ENCODE results near the gene WNT9B.
A peak's percentile ranks its signal among the peaks of the same experiment; 100 is the strongest.
"Not testable (repeated sequence)": the region's sequence is repeated elsewhere in the genome, so short reads cannot be mapped to it uniquely, and the experiment has no call there.

Gene WNT9B

GRCh38 chr17:46834846-46835245 lies 16.5 kb upstream of the WNT9B start:
- 95 to 98% methylated on average over 3 of the region's 3 CpGs for WGBS, 2 experiments
- Histone ChIP-seq H3K9me3 (ENCODE audit: control insufficient read depth, low read length) (no peaks in the 10 kb centered on the region), H3K36me3 (ENCODE audit: control insufficient read depth, insufficient read depth, low read length) (no peaks in the 10 kb centered on the region), H3K4me3 (ENCODE audit: insufficient read depth, low read depth, low read length) (no peak overlapping the region), H3K27ac (ENCODE audit: insufficient read depth, low read depth, low read length, poor library complexity, severe bottlenecking) (no peak overlapping the region), H3K4me1 (ENCODE audit: control insufficient read depth, insufficient read depth, low read length) (peaks cover 33% of the 10 kb centered on the region), H3K27me3 (ENCODE audit: control insufficient read depth, insufficient read depth, low read length, poor library complexity, severe bottlenecking) (peaks cover 7% of the 10 kb centered on the region)

- 92 to 95% methylated on average over 2 of the region's 2 CpGs for WGBS, 2 experiments
- H3K27ac ChIP-seq (ENCODE audit: insufficient read depth, low read depth, low read length, poor library complexity, severe bottlenecking) = no peak overlapping the region
- no peak overlapping the region for H3K4me3 ChIP-seq (ENCODE audit: insufficient read depth, low read depth, low read length)
- H3K4me1 ChIP-seq (ENCODE audit: control insufficient read depth, insufficient read depth, low read length) = peaks cover 22% of the 10 kb centered on the region
- H3K27me3 ChIP-seq (ENCODE audit: control insufficient read depth, insufficient read depth, low read length, poor library complexity, severe bottlenecking) = peaks cover 15% of the 10 kb centered on the region
- H3K36me3 ChIP-seq (ENCODE audit: control insufficient read depth, insufficient read depth, low read length) = no peaks in the 10 kb centered on the region
- no peaks in the 10 kb centered on the region for H3K9me3 ChIP-seq (ENCODE audit: control insufficient read depth, low read length)
These were observed 14.9 kb upstream of the WNT9B start for GRCh38 chr17:46836500-46836899.

DNA sequence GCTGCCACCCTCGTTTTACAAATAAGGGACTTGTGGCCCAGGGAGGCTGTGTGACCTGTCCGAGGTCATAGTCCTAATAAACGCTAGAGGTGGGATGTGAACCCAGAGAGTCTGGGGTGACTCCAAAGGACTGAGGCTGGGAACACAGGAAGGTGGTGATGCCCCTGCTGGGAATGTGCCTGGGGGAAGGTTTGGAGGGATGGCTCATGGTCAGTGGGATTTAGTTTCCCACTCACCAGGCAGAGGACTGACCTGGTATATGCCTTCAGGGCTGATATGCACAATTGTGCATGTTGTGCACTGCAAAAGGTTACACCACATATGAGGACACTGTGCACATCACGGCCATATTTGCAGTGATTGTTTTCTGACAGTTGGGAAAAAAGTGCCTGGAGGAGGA lies 13.9 kb upstream of the WNT9B start:
- no peak overlapping the region for H3K27ac ChIP-seq (ENCODE audit: insufficient read depth, low read depth, low read length, poor library complexity, severe bottlenecking)
- H3K4me1 ChIP-seq (ENCODE audit: control insufficient read depth, insufficient read depth, low read length) = peaks cover 14% of the 10 kb centered on the region
- peaks cover 15% of the 10 kb centered on the region for H3K27me3 ChIP-seq (ENCODE audit: control insufficient read depth, insufficient read depth, low read length, poor library complexity, severe bottlenecking)
- H3K36me3 ChIP-seq (ENCODE audit: control insufficient read depth, insufficient read depth, low read length) = no peaks in the 10 kb centered on the region
- no peaks in the 10 kb centered on the region for H3K9me3 ChIP-seq (ENCODE audit: control insufficient read depth, low read length)
- 91 to 93% methylated on average over 4 of the region's 4 CpGs for WGBS, 2 experiments
- no peak overlapping the region for H3K4me3 ChIP-seq (ENCODE audit: insufficient read depth, low read depth, low read length)

- Histone ChIP-seq H3K36me3 (ENCODE audit: control insufficient read depth, insufficient read depth, low read length) (no peaks in the 10 kb centered on the region), H3K9me3 (ENCODE audit: control insufficient read depth, low read length) (no peaks in the 10 kb centered on the region), H3K4me1 (ENCODE audit: control insufficient read depth, insufficient read depth, low read length) (peaks cover 2% of the 10 kb centered on the region), H3K27ac (ENCODE audit: insufficient read depth, low read depth, low read length, poor library complexity, severe bottlenecking) (no peak overlapping the region), H3K4me3 (ENCODE audit: insufficient read depth, low read depth, low read length) (no peak overlapping the region), H3K27me3 (ENCODE audit: control insufficient read depth, insufficient read depth, low read length, poor library complexity, severe bottlenecking) (peaks cover 15% of the 10 kb centered on the region)
- WGBS, 2 experiments = 93 to 97% methylated on average over 3 to 5 of the region's 5 CpGs
These were observed 12.2 kb upstream of the WNT9B start for GRCh38 chr17:46839211-46839610.

GRCh38 chr17:46840596-46840995 lies 10.8 kb upstream of the WNT9B start:
- H3K36me3 ChIP-seq (ENCODE audit: control insufficient read depth, insufficient read depth, low read length); H3K9me3 ChIP-seq (ENCODE audit: control insufficient read depth, low read length); H3K4me1 ChIP-seq (ENCODE audit: control insufficient read depth, insufficient read depth, low read length); H3K27ac ChIP-seq (ENCODE audit: insufficient read depth, low read depth, low read length, poor library complexity, severe bottlenecking); H3K4me3 ChIP-seq (ENCODE audit: insufficient read depth, low read depth, low read length): not testable (repeated sequence)
- peaks cover 15% of the 10 kb centered on the region for H3K27me3 ChIP-seq (ENCODE audit: control insufficient read depth, insufficient read depth, low read length, poor library complexity, severe bottlenecking)
- 60 to 92% methylated on average over 1 of the region's 3 CpGs for WGBS, 2 experiments

GRCh38 chr17:46841561-46842379 lies 9.6 kb upstream of the WNT9B start:
- 18 to 20% methylated on average over 42 to 43 of the region's 43 CpGs for whole genome bisulfite sequencing, 2 experiments
- peaks cover 20% of the 10 kb centered on the region for H3K27me3 ChIP-seq (ENCODE audit: control insufficient read depth, insufficient read depth, low read length, poor library complexity, severe bottlenecking)
- H3K4me3 ChIP-seq (ENCODE audit: insufficient read depth, low read depth, low read length) = no peak overlapping the region
- no peaks in the 10 kb centered on the region for H3K9me3 ChIP-seq (ENCODE audit: control insufficient read depth, low read length)
- no peaks in the 10 kb centered on the region for H3K36me3 ChIP-seq (ENCODE audit: control insufficient read depth, insufficient read depth, low read length)
- H3K4me1 ChIP-seq (ENCODE audit: control insufficient read depth, insufficient read depth, low read length) = no peaks in the 10 kb centered on the region
- H3K27ac ChIP-seq (ENCODE audit: insufficient read depth, low read depth, low read length, poor library complexity, severe bottlenecking) = no peak overlapping the region

GRCh38 chr17:46842835-46843234 lies 8.5 kb upstream of the WNT9B start:
- Histone ChIP-seq H3K4me3 (ENCODE audit: insufficient read depth, low read depth, low read length) (no peak overlapping the region), H3K9me3 (ENCODE audit: control insufficient read depth, low read length) (no peaks in the 10 kb centered on the region), H3K4me1 (ENCODE audit: control insufficient read depth, insufficient read depth, low read length) (no peaks in the 10 kb centered on the region), H3K27me3 (ENCODE audit: control insufficient read depth, insufficient read depth, low read length, poor library complexity, severe bottlenecking) (peaks cover 29% of the 10 kb centered on the region), H3K27ac (ENCODE audit: insufficient read depth, low read depth, low read length, poor library complexity, severe bottlenecking) (no peak overlapping the region), H3K36me3 (ENCODE audit: control insufficient read depth, insufficient read depth, low read length) (no peaks in the 10 kb centered on the region)
- 92 to 97% methylated on average over 3 of the region's 3 CpGs for WGBS, 2 experiments

GRCh38 chr17:46847204-46848191 lies 3.9 kb upstream of the WNT9B start:
- Histone ChIP-seq H3K27me3 (ENCODE audit: control insufficient read depth, insufficient read depth, low read length, poor library complexity, severe bottlenecking) (peaks cover 60% of the 10 kb centered on the region), H3K36me3 (ENCODE audit: control insufficient read depth, insufficient read depth, low read length) (no peaks in the 10 kb centered on the region)

GRCh38 chr17:46848534-46848933 lies 2.8 kb upstream of the WNT9B start:
- no peaks in the 10 kb centered on the region for H3K4me1 ChIP-seq (ENCODE audit: control insufficient read depth, insufficient read depth, low read length)
- no peaks in the 10 kb centered on the region for H3K9me3 ChIP-seq (ENCODE audit: control insufficient read depth, low read length)
- no peaks in the 10 kb centered on the region for H3K36me3 ChIP-seq (ENCODE audit: control insufficient read depth, insufficient read depth, low read length)
- H3K4me3 ChIP-seq (ENCODE audit: insufficient read depth, low read depth, low read length) = no peak overlapping the region
- H3K27ac ChIP-seq (ENCODE audit: insufficient read depth, low read depth, low read length, poor library complexity, severe bottlenecking) = no peak overlapping the region
- peaks cover 71% of the 10 kb centered on the region for H3K27me3 ChIP-seq (ENCODE audit: control insufficient read depth, insufficient read depth, low read length, poor library complexity, severe bottlenecking)
- WGBS, 2 experiments = 79 to 84% methylated on average over 4 to 6 of the region's 6 CpGs

More at GRCh38 chr17:46847204-46848191, 3.9 kb upstream of the WNT9B start:
- Histone ChIP-seq H3K4me1 (ENCODE audit: control insufficient read depth, insufficient read depth, low read length) (no peaks in the 10 kb centered on the region), H3K27ac (ENCODE audit: insufficient read depth, low read depth, low read length, poor library complexity, severe bottlenecking) (no peak overlapping the region), H3K4me3 (ENCODE audit: insufficient read depth, low read depth, low read length) (no peak overlapping the region), H3K9me3 (ENCODE audit: control insufficient read depth, low read length) (no peaks in the 10 kb centered on the region)
- 77 to 82% methylated on average over 8 of the region's 8 CpGs for WGBS, 2 experiments

DNA sequence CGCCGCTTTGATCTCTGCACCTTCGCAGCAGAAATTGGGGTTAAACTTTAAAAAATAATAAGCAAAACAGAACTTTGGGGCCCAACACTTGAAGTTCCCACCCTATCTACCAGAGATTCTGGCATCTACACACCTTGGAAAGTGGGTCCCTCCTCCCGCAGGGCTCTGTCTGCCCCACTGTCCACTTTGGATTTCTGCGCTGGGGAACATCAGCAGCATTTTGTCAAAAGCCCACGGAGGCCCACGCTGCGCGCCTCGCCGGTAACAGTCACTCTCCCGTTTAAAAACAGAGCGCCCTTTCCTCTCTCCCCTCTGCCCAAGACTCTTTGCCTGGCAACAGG lies 725 bp upstream of the WNT9B start:
- Histone ChIP-seq H3K36me3 (ENCODE audit: control insufficient read depth, insufficient read depth, low read length) (no peaks in the 10 kb centered on the region), H3K4me3 (ENCODE audit: insufficient read depth, low read depth, low read length) (peak overlapping the region; percentile 46), H3K9me3 (ENCODE audit: control insufficient read depth, low read length) (no peaks in the 10 kb centered on the region), H3K27ac (ENCODE audit: insufficient read depth, low read depth, low read length, poor library complexity, severe bottlenecking) (no peak overlapping the region), H3K4me1 (ENCODE audit: control insufficient read depth, insufficient read depth, low read length) (no peaks in the 10 kb centered on the region), H3K27me3 (ENCODE audit: control insufficient read depth, insufficient read depth, low read length, poor library complexity, severe bottlenecking) (peaks cover 79% of the 10 kb centered on the region)
- 39 to 44% methylated on average over 13 of the region's 13 CpGs for WGBS, 2 experiments

Measured in ectodermal cell (in vitro differentiated cells).